Uterus (tissue), 4 donors: ENCODE data around the gene KCNQ1. TPM values are rescaled to one million over a fixed set of nuclear protein-coding genes. Genes with fewer than 3 reads are reported as not detected.

Source experiments
- DNase-seq, 2 donors: peaks; one replicate each; pipeline ENCODE4 v3.0.0-alpha.2; 2019 to 2020
- H3K27ac ChIP-seq, 2 donors: fragments of 200-600 bp; sonication (generic); 1 replicate in 1 of 2; 2 replicates in 1 of 2; pipeline ENCODE4 v1.5.1; 2016 to 2018
- H3K27me3 ChIP-seq, 2 donors: fragments of 200-600 bp; sonication (generic); one replicate each; pipeline ENCODE4 v1.5.1; 2018 to 2019; ENCODE audit warnings: control low read depth in 1 of 2
- H3K36me3 ChIP-seq, 2 donors: fragments of 200-600 bp; sonication (generic); one replicate each; pipeline ENCODE4 v1.5.1; 2019; ENCODE audit warnings: control low read depth in 1 of 2
- H3K4me1 ChIP-seq, 2 donors: fragments of 200-600 bp; sonication (generic); one replicate each; pipeline ENCODE4 v1.5.1; 2018 to 2019; ENCODE audit warnings: control low read depth in 1 of 2
- H3K4me3 ChIP-seq, 2 donors: fragments of 200-600 bp; sonication (generic); 1 replicate in 1 of 2; 2 replicates in 1 of 2; pipeline ENCODE4 v1.5.1; 2018 to 2019; ENCODE audit warnings: mild to moderate bottlenecking in 1 of 2
- H3K9me3 ChIP-seq, 2 donors: fragments of 200-600 bp; sonication (generic); one replicate each; pipeline ENCODE4 v1.5.1; 2019; ENCODE audit warnings: control low read depth in 1 of 2
- POLR2A ChIP-seq, 2 donors: fragments of 450-650 bp; IDR thresholded peaks; one replicate each; pipeline ENCODE4 v1.6.1; 2016; ENCODE audit warnings: antibody characterized with exemption in 2 of 2, mild to moderate bottlenecking in 1 of 2, moderate library complexity in 1 of 2
- intact Hi-C: fragments of 100-400 bp; cut with DNase I; formaldehyde crosslinking; loops from one replicate; pipeline ENCODE4 v1.15.1; 2023; ENCODE audit warnings: low total_unique reads
- total RNA-seq, 4 donors: library from RNA; depleted of rRNA in 3 of 4; stranded (reverse); fragments of >200 nt in 3 of 4; gene quantifications; one replicate each; pipeline versions ENCODE4 v1.1.0 to v1.2.4, GENCODE V29; 2014 to 2023
- TF ChIP-seq, protein P1 (sequence below), 4 experiments: fragments of 200-600 bp in 2 of 4; fragments of 450-650 bp in 2 of 4; sonication (generic) in 2 of 4; IDR thresholded peaks; one replicate each; pipeline ENCODE4 v1.5.1; 2016 to 2019; ENCODE audit warnings: antibody characterized with exemption in 4 of 4, mild to moderate bottlenecking in 2 of 4, moderate library complexity in 1 of 4
- donor health status: DM: yes; HTN: yes; CAD: no.

KCNQ1 gene
- total RNA-seq, 4 donors from 2014 or later, result 2.6 to 10.4 (median 5.4) TPM

DNA sequence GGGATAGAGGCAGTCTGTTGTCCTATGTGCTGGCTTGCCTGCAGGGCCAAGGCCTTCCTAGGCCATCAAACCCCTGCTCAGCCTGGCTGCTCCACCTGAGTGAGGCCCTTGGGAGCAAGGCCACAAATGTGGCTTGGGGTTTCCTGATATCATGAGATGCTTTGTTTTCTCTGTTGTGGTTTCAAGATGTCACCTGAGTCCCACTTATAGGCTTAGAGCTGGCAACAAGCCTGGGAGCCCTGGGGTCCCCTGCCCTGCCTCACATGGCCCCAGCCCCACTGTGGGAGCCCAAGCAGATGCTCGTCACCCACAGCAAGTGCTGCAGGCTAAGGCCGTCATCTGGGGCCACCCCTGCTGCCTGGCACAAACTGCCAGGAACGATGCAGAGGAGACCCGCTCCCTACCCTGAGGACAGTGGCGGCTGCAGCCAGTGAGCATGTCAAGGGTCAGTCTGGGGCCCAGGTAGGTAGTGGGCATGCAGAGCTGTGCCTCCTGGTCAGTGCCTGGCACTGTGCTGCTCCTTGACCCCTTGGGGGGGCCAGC, 330.3 kb downstream of the KCNQ1 start:
- H3K36me3 ChIP-seq, result no peaks in the 10 kb centered on the region
- H3K4me3 ChIP-seq, result no peak overlapping the region
- H3K4me1 ChIP-seq, result peaks cover 4 to 7% of the 10 kb centered on the region in 2 donors
- H3K27ac ChIP-seq, result no peak overlapping the region
- DNase-seq, result no peak
- no peaks in the 10 kb centered on the region for H3K9me3 ChIP-seq
- intact Hi-C loops, result no loop called here
- TF ChIP-seq, protein P1, sequence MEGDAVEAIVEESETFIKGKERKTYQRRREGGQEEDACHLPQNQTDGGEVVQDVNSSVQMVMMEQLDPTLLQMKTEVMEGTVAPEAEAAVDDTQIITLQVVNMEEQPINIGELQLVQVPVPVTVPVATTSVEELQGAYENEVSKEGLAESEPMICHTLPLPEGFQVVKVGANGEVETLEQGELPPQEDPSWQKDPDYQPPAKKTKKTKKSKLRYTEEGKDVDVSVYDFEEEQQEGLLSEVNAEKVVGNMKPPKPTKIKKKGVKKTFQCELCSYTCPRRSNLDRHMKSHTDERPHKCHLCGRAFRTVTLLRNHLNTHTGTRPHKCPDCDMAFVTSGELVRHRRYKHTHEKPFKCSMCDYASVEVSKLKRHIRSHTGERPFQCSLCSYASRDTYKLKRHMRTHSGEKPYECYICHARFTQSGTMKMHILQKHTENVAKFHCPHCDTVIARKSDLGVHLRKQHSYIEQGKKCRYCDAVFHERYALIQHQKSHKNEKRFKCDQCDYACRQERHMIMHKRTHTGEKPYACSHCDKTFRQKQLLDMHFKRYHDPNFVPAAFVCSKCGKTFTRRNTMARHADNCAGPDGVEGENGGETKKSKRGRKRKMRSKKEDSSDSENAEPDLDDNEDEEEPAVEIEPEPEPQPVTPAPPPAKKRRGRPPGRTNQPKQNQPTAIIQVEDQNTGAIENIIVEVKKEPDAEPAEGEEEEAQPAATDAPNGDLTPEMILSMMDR (IDR thresholded peaks at IDR 0.05), result no peak
- TF ChIP-seq POLR2A (IDR thresholded peaks at IDR 0.05), result no peak
- H3K27me3 ChIP-seq, result no peaks in the 10 kb centered on the region

DNA sequence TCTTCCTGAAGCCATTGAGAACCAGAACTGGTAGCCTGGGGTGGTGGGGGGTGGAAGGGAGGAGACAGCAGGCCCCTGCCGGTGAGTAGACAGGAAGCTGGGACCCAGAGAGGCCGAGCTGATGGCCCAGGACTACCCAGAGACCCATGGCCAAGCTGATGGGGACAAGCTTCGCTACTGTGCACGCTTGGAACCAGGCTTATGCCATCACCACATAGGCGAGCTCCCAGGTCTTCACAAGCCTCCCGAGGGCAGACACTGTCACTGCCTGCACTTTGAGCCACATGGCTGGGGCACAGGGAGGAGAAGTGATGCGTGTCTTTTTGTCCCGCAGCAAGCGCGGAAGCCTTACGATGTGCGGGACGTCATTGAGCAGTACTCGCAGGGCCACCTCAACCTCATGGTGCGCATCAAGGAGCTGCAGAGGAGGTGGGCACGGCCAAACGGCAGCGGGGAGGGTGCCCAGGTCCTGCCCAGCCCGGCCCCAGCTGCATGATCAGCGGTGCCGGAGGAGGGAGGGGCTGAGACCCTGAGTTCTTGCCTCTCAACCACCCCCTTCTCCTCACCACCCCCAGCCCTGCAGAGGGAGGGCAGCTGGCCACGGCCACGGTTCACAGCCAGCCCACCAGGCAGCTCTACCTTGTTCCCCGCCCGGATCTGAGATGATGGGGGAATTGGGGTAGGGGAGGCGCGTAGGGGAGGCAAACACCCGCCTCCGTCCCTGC, 331.0 kb downstream of the KCNQ1 start:
- DNase-seq, result peak in 1 of 2 donors; percentile 12
- intact Hi-C loops, result no loop called here
- Histone ChIP-seq H3K9me3 (no peaks in the 10 kb centered on the region), H3K4me1 (peaks cover 4 to 11% of the 10 kb centered on the region in 2 donors), H3K36me3 (no peaks in the 10 kb centered on the region), H3K27ac (no peak overlapping the region), H3K27me3 (no peaks in the 10 kb centered on the region), H3K4me3 (no peak overlapping the region)
- no peak for TF ChIP-seq POLR2A (IDR thresholded peaks at IDR 0.05)
- TF ChIP-seq, protein P1 (IDR thresholded peaks at IDR 0.05), result no peak

DNA sequence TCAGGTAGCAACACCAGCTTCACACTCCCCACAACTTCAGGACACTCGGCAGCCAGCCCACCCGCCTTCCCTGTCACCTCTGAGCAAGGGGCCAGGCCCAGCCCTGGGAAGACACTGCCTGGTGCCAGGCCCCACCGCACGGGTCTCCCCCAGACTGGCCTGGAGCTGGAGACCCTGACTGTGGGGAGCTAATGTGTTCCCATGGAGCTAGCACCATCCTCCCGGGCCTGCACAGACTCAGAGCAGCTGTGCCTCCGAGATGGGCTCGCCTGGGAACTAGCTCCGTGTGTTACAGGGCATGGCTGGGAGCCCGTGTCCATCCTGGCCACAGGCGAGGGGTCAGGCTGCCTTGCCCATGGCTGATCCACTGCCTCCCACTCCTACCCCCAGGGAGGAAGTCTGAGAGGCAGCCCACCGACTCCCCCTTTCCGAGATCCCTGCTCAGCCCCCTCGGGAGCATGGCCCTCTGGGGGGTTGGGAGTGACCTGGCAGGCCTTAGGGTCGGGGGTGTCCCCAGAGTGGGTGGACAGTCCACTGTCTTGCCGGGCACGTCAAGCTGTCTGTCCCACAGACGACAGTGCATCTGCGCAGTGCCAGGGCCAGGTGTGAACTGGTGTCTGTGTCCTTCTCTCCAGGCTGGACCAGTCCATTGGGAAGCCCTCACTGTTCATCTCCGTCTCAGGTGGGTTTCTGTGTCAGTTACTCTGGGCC, 331.7 kb downstream of the KCNQ1 start:
- DNase-seq, result peak; percentile 16 to 18
- intact Hi-C loops, result no loop called here
- Histone ChIP-seq H3K9me3 (no peaks in the 10 kb centered on the region), H3K4me1 (peaks cover 4 to 11% of the 10 kb centered on the region in 2 donors), H3K27me3 (no peaks in the 10 kb centered on the region), H3K27ac (no peak overlapping the region), H3K36me3 (no peaks in the 10 kb centered on the region), H3K4me3 (no peak overlapping the region)
- TF ChIP-seq POLR2A (IDR thresholded peaks at IDR 0.05), result no peak
- TF ChIP-seq, protein P1 (IDR thresholded peaks at IDR 0.05), result no peak

DNA sequence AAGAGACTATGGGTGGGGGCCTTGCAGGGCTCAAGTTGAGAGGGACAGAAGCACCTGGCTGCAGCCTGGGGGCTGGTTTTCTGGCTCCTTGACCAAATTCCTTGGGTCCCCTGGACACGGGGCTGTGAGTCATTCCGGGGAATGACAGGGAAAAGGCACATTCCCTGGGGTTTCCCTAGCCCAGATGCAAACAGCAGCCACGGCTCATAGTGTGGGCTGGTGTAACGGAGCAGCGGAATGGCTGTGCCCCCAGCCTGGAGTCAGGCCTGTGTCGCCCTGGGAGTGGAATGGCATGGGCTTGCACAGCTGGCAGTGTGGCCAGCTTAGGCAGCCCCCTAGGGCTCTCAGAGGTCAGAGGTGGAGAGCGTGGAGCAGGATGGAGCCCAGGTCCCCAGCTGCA, 332.6 kb downstream of the KCNQ1 start:
- Histone ChIP-seq H3K27me3 (no peaks in the 10 kb centered on the region), H3K4me3 (no peak overlapping the region), H3K36me3 (no peaks in the 10 kb centered on the region), H3K9me3 (no peaks in the 10 kb centered on the region), H3K4me1 (peaks cover 4 to 11% of the 10 kb centered on the region in 2 donors), H3K27ac (peak overlapping the region in 1 of 2 donors; percentile 86)
- TF ChIP-seq POLR2A (IDR thresholded peaks at IDR 0.05), result no peak
- peak in 1 of 2 donors; percentile 11 for DNase-seq
- intact Hi-C loops, result no loop called here

DNA sequence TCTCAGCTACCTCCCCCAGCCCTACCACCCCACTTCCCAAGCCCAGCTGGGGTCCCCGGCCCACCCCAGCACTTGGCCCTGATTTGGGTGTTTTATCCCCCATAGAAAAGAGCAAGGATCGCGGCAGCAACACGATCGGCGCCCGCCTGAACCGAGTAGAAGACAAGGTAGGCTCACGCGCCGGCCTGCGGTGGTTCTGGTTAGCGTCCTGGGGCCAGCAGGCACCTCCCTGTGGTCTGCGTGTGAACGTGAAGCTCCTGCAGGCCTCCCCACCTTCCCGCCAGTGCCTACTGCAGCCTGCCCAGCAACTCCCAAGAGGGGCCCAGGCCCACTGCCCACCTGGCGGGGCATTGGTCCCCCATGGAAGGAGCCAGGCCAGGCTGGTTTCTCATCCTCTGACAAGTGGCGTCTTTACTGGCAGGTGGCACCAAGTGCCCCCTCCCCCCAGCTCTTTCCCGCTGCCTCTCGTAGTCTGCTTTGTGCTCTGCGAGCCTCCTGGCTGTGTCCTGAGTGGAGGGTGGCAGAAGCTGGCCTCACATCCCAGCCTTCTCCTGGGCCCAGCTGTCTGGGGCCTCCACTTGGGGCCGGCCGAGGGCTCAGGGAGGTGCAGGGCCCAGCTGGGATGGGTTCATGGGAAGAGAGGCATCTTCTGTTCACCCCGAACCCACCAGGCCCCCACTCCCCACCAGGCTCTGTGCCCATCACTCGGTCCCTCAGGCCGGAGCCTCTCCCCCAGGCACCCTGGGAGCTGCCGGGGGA, 333.2 kb downstream of the KCNQ1 start:
- H3K4me1 ChIP-seq, result peaks cover 4 to 11% of the 10 kb centered on the region in 2 donors
- peak; percentile 29 to 33 for DNase-seq
- H3K27ac ChIP-seq, result peak overlapping the region; percentile 75 to 86
- no peak for TF ChIP-seq POLR2A (IDR thresholded peaks at IDR 0.05)
- TF ChIP-seq, protein P1 (IDR thresholded peaks at IDR 0.05), result no peak
- H3K27me3 ChIP-seq, result no peaks in the 10 kb centered on the region
- intact Hi-C loops, result no loop called here
- H3K4me3 ChIP-seq, result no peak overlapping the region
- H3K36me3 ChIP-seq, result no peaks in the 10 kb centered on the region
- no peaks in the 10 kb centered on the region for H3K9me3 ChIP-seq
